Measurements from ENCODE around the gene NME3. TPM values are rescaled to one million over a fixed set of nuclear protein-coding genes. Genes with fewer than 3 reads are reported as not detected.

Gene NME3
- 10 to 100 TPM; 32.0 to 61.1 (median 49.1) TPM for polyA plus RNA-seq (ENCODE audit: low read depth in 6 of 6)

DNA sequence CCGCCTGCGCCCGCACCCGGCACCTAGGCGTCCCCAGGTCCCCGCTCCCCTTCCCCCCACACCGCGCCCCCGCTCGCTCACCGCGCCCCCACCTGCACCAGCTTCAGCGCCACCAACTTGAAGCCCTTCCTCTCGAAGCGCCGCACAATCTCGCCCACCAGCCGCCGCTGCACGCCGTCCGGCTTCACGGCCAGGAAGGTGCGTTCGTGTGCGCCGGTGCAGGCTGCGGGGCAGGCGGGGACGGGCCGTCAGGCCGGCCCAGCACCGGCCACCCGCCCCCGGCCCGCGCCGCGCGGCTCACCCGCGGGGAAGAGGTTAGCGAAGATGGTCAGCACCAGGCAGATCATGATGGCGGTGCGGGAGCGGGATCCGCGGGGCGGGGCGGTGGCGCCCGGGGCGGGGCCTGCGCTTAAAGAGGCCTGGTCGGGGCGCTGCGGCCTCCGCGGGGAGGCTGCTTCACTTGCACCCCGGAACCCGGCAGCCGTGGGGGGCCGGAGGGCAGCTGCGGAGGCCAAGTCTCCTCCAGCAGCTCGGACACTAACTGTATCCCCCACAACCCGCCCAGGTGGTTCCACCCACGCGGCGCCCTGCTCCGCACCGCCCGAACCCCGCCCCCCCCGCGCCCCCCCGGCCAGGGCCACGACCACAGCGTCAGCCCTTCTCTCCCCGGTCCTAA, at the start of gene NME3:
Gene NME3 (minus strand): TSS at position 356 of the 676 bp plus-strand sequence. CDS start 9 bp downstream, at position 347.
- ATAC-seq (ENCODE audit: low read depth in 2 of 2): peak; percentile 45
- no peaks in the 10 kb centered on the region for H3K36me3 Mint-ChIP-seq
- no peaks in the 10 kb centered on the region for H3K9me3 Mint-ChIP-seq
- H3K4me3 Mint-ChIP-seq: peak within 1 kb of the TSS; percentile 92 to 97 (median 94)
- peaks cover 21 to 22% (median 21%) of the 10 kb centered on the region in 3 donors for H3K4me1 Mint-ChIP-seq
- peak; percentile 65 for DNase-seq
- H3K27me3 Mint-ChIP-seq: no peaks in the 10 kb centered on the region
- H3K27ac Mint-ChIP-seq: peak within 1 kb of the TSS; percentile 60 to 98 (median 92)

DNA sequence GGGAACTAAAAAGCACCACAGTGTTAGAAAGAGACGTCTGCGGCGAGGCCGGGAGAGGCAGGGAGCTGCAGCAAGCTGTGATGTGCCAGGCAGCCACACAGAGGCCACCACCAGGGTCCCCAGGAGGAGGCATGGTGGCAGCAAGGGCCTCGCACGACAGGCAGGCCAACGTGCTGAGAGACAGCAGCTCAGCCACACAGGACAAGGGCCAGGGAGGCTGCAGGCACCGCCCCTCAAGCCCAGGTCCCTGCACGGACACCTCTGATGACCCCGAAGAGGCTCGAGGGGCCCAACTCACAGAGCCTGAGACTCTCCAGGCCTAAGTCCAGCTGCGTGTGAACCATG, 49.6 kb upstream of the NME3 start:
- H3K4me1 Mint-ChIP-seq: peaks cover 5 to 23% (median 20%) of the 10 kb centered on the region in 3 donors
- no peak for DNase-seq
- no peaks in the 10 kb centered on the region for H3K27me3 Mint-ChIP-seq
- no peaks in the 10 kb centered on the region for H3K9me3 Mint-ChIP-seq
- no peak overlapping the region for H3K27ac Mint-ChIP-seq
- no peaks in the 10 kb centered on the region for H3K36me3 Mint-ChIP-seq
- ATAC-seq (ENCODE audit: low read depth in 2 of 2): no peak
- no peak overlapping the region for H3K4me3 Mint-ChIP-seq

DNA sequence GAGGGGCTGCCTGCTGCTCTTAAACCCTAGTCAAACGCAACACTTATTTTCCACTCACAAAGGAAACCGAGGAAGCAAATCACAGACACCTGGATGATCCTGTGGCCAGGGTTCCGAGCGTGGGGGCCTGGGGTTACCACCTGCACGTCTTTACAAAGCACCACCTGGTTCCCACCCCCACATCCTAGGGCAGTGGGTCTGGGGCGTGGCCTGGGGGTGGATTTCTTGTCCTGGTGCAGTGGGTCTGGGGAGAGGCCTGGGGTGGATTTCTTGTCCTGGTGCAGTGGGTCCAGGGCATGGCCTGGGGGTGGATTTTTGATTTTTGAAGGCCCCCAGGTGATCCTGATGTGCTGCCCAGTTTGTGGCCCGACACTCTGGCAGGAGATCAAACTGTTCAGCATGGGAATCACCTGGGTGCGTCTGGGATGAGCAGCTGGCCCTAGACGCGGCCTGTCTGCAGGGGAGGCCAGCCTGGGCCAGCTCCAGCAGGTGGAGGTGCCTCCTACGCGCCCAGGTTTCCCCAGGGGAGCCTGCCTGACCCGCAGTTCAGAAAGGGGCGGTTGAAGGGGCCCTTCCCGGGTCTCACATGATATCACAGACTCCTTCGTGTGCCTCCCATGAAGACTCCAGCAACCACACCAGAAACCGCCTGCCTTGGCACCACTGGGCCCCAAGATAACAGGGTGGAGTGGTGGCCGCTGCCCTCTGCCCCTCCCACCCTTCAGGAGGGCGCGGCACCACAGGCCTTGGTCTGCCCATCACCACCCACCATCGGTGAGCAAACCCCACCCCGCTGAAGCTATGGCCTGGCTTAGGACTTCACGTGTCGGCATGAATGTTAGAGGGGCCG, 49.0 kb upstream of the NME3 start:
- Mint-ChIP-seq H3K4me3 (no peak overlapping the region), H3K9me3 (no peaks in the 10 kb centered on the region), H3K36me3 (peaks cover 0 to 3% of the 10 kb centered on the region in 2 donors), H3K4me1 (peaks cover 5 to 19% (median 14%) of the 10 kb centered on the region in 3 donors), H3K27ac (no peak overlapping the region), H3K27me3 (no peaks in the 10 kb centered on the region)
- ATAC-seq (ENCODE audit: low read depth in 2 of 2): no peak
- no peak for DNase-seq

GRCh38 chr16:1819611-1820010, 48.3 kb upstream of the NME3 start:
- H3K27ac Mint-ChIP-seq: no peak overlapping the region
- peaks cover 0 to 7% of the 10 kb centered on the region in 2 donors for H3K36me3 Mint-ChIP-seq

DNA sequence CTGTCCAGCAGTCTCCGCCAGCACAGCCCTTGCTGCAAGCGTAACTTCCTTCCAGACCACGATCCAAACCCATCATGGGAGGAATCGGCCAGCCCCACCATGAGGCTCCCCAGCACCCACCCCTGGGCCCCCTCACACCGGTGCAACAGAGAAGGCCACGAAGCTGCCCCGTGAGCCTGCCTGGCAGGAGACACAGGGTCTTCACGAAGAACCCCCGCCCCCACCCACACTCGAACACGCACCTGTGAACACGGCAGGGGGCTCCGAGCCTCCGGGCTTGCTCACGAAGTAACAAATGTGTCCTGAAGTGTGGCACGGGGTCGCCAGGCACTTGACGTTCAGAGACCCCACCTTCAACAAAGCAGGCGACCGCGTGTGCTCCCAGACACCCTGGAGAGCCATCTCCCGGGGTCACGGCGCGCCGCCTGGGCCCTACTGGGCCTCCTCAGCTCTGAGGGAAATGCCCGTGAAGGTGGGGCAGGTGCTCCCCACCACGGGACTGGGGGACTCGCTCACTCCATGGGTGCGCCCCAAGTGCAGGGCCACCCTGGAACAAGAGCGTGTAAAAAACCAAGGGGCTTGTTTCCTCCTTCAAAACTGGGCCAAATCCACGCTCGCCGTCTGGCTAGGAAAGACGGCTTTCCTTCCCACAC, 47.7 kb upstream of the NME3 start:
- peaks cover 0 to 7% of the 10 kb centered on the region in 2 donors for H3K36me3 Mint-ChIP-seq

More at GRCh38 chr16:1819611-1820010, 48.3 kb upstream of the NME3 start:
- H3K9me3 Mint-ChIP-seq: no peaks in the 10 kb centered on the region
- no peaks in the 10 kb centered on the region for H3K27me3 Mint-ChIP-seq
- H3K4me1 Mint-ChIP-seq: peaks cover 3 to 16% (median 10%) of the 10 kb centered on the region in 3 donors
- ATAC-seq (ENCODE audit: low read depth in 2 of 2) (no peak), DNase-seq (no peak)
- no peak overlapping the region for H3K4me3 Mint-ChIP-seq

GRCh38 chr16:1818204-1818872, 47.0 kb upstream of the NME3 start:
- ATAC-seq (ENCODE audit: low read depth in 2 of 2): no peak
- no peaks in the 10 kb centered on the region for H3K27me3 Mint-ChIP-seq
- no peaks in the 10 kb centered on the region for H3K9me3 Mint-ChIP-seq
- no peak overlapping the region for H3K27ac Mint-ChIP-seq
- peaks cover 0 to 7% of the 10 kb centered on the region in 2 donors for H3K36me3 Mint-ChIP-seq
- DNase-seq: no peak
- H3K4me3 Mint-ChIP-seq: no peak overlapping the region
- H3K4me1 Mint-ChIP-seq: peaks cover 0 to 7% (median 3%) of the 10 kb centered on the region in 3 donors

More for the DNA sequence above, 47.7 kb upstream of the NME3 start:
- no peak overlapping the region for H3K27ac Mint-ChIP-seq
- DNase-seq (no peak), ATAC-seq (ENCODE audit: low read depth in 2 of 2) (no peak)
- no peaks in the 10 kb centered on the region for H3K9me3 Mint-ChIP-seq
- H3K4me3 Mint-ChIP-seq: no peak overlapping the region
- H3K4me1 Mint-ChIP-seq: peaks cover 0 to 10% (median 4%) of the 10 kb centered on the region in 3 donors
- no peaks in the 10 kb centered on the region for H3K27me3 Mint-ChIP-seq

GRCh38 chr16:1817716-1818115, 46.4 kb upstream of the NME3 start:
- ATAC-seq (ENCODE audit: low read depth in 2 of 2): no peak
- no peak overlapping the region for H3K4me3 Mint-ChIP-seq
- no peak for DNase-seq
- H3K27me3 Mint-ChIP-seq: no peaks in the 10 kb centered on the region
- H3K36me3 Mint-ChIP-seq: peaks cover 0 to 7% of the 10 kb centered on the region in 2 donors
- peaks cover 5 to 11% (median 7%) of the 10 kb centered on the region in 3 donors for H3K4me1 Mint-ChIP-seq
- H3K27ac Mint-ChIP-seq: no peak overlapping the region
- no peaks in the 10 kb centered on the region for H3K9me3 Mint-ChIP-seq

DNA sequence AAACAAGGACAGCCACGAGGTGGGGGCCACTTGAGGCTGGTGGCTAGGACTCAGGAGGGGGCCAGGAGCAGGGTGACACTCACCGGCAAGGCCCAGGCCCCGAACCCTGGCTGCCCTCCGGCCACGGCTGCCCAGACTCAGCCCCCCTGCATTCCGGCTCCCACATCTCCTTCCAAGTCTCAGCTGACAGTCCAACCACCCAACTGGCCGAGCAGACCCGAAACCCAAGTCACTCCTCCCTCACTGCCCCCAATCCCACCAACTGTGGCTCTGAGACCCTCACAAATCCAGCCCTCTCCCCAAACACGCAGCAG, 45.9 kb upstream of the NME3 start:
- DNase-seq (no peak), ATAC-seq (ENCODE audit: low read depth in 2 of 2) (no peak)
- H3K4me3 Mint-ChIP-seq: peak overlapping the region in 1 of 8 donors; percentile 45
- H3K4me1 Mint-ChIP-seq: peaks cover 5 to 11% (median 7%) of the 10 kb centered on the region in 3 donors
- H3K9me3 Mint-ChIP-seq: no peaks in the 10 kb centered on the region
- no peaks in the 10 kb centered on the region for H3K27me3 Mint-ChIP-seq
- peak overlapping the region in 2 of 6 donors; percentile 71 to 78 for H3K27ac Mint-ChIP-seq
- peaks cover 0 to 7% of the 10 kb centered on the region in 2 donors for H3K36me3 Mint-ChIP-seq

GRCh38 chr16:1816396-1817275, 45.3 kb upstream of the NME3 start:
- peak overlapping the region in 1 of 6 donors; percentile 47 for H3K27ac Mint-ChIP-seq
- H3K9me3 Mint-ChIP-seq: no peaks in the 10 kb centered on the region
- peaks cover 0 to 7% of the 10 kb centered on the region in 2 donors for H3K36me3 Mint-ChIP-seq
- H3K27me3 Mint-ChIP-seq: no peaks in the 10 kb centered on the region
- DNase-seq (no peak), ATAC-seq (ENCODE audit: low read depth in 2 of 2) (no peak)
- H3K4me1 Mint-ChIP-seq: peaks cover 5 to 11% (median 7%) of the 10 kb centered on the region in 3 donors
- no peak overlapping the region for H3K4me3 Mint-ChIP-seq

DNA sequence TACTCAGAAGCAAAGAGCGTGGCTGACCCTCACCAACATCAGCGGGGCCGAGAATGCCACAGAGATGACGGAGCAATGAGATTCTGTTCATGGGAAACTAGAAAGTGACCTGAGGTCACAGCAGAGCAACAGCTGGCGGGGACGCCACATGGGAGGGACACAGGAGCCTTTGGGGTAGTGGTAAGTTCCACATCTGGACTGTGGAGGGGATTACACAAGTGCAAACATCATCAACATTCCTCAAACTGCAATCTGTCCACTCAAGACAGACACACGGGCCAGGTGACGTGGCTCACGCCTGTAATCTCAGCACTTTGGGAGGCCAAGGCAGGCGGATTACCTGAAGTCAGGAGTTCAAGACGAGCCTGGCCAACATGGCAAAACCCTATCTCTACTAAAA, 44.1 kb upstream of the NME3 start:
- no peaks in the 10 kb centered on the region for H3K9me3 Mint-ChIP-seq
- peak overlapping the region in 1 of 6 donors; percentile 65 for H3K27ac Mint-ChIP-seq
- ATAC-seq (ENCODE audit: low read depth in 2 of 2) (no peak), DNase-seq (no peak)
- H3K27me3 Mint-ChIP-seq: no peaks in the 10 kb centered on the region
- H3K4me3 Mint-ChIP-seq: peak overlapping the region in 2 of 8 donors; percentile 33 to 61
- peaks cover 5 to 11% (median 7%) of the 10 kb centered on the region in 3 donors for H3K4me1 Mint-ChIP-seq
- peaks cover 0 to 7% of the 10 kb centered on the region in 2 donors for H3K36me3 Mint-ChIP-seq

DNA sequence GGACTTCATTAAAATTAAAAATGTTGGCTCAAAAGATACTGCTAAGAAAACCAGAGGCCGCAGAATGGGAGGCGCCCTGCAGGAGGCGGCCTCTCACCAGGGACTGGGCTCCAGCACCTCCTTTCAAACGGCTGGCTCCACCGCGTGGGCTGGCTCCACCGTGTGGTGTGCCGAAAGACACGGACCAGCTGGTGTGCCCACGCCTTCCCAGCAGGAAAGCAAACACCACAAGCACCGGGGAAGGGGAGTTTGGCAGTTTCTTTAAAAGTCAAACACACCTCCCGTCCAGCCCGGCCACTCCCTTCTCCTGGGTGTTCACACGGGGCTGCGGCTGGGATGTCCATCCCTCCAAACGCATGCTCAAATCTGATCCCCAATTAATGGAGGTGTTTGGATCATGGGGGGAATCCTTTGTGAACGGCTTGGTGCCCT, 41.4 kb upstream of the NME3 start:
- DNase-seq: peak; percentile 17
- Mint-ChIP-seq H3K27me3 (no peaks in the 10 kb centered on the region), H3K9me3 (no peaks in the 10 kb centered on the region), H3K27ac (peak overlapping the region in 1 of 6 donors; percentile 22), H3K36me3 (peaks cover 0 to 7% of the 10 kb centered on the region in 2 donors), H3K4me3 (no peak overlapping the region), H3K4me1 (peaks cover 5 to 11% (median 7%) of the 10 kb centered on the region in 3 donors)
- ATAC-seq (ENCODE audit: low read depth in 2 of 2): peak; percentile 37 to 46

DNA sequence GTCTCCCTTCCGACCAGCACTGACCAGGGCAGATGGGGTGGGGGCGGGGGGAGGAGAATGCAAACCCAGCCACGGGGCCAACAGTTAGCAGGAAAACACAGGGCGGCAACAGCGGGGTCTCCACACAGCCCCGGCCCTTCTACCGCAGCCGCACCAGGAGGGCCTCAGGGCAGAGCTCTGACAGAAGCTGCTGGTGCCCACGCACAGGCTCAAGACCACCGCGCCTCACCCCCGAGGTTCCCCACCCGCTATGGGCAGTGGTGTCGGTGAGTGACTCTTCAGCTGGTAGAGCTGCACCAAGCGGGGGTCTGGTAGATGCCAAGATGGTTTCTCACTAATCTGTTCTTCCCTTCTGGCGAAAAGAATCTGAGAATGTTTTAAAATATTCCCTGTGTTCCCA, 39.2 kb upstream of the NME3 start:
- Mint-ChIP-seq H3K4me3 (no peak overlapping the region), H3K4me1 (peaks cover 5 to 7% (median 5%) of the 10 kb centered on the region in 3 donors), H3K9me3 (no peaks in the 10 kb centered on the region), H3K27me3 (no peaks in the 10 kb centered on the region), H3K27ac (no peak overlapping the region), H3K36me3 (peaks cover 0 to 5% of the 10 kb centered on the region in 2 donors)
- DNase-seq (no peak), ATAC-seq (ENCODE audit: low read depth in 2 of 2) (no peak)
